ENCODE data around the gene ERBB2.

GRCh38 chr17:39757931-39758873, 58.3 kb downstream of the ERBB2 start:
- TF ChIP-seq REST (IDR thresholded peaks at IDR 0.05; ENCODE audit: unreplicated experiment), result no peak
- TF ChIP-seq EZH2 (IDR thresholded peaks at IDR 0.05; ENCODE audit: low read depth, unreplicated experiment), result no peak
- TF ChIP-seq CTCF (conservative IDR thresholded peaks at IDR 0.05; ENCODE audit: low read depth in 2 of 2), result no peak
- TF ChIP-seq POLR2AphosphoS5 (IDR thresholded peaks at IDR 0.05; ENCODE audit: low read depth), result no peak
- no peak for TF ChIP-seq EZH2phosphoT487 (IDR thresholded peaks at IDR 0.05; ENCODE audit: unreplicated experiment)
- TF ChIP-seq CREB1 (CRISPR knock-in tag; IDR thresholded peaks at IDR 0.05; ENCODE audit: low read depth), result no peak
- no peak for TF ChIP-seq STAT1 (IDR thresholded peaks at IDR 0.05; ENCODE audit: unreplicated experiment)
- no peak for TF ChIP-seq JUNB (IDR thresholded peaks at IDR 0.05; ENCODE audit: unreplicated experiment)

Measured in GM23338 (cell line).